MM.1S (cell line): ENCODE data around the gene MROH7.

Experiments
- EZH2 ChIP-seq: fragments of 300-600 bp; sonication (generic); optimal IDR thresholded peaks from 2 replicates; pipeline ENCODE3; 2017; ENCODE audit warnings: low read depth, mild to moderate bottlenecking, antibody characterized with exemption, low read length, mixed read lengths
- TF ChIP-seq, protein P1 (sequence below): fragments of 300-600 bp; sonication (generic); IDR thresholded peaks from 2 replicates; pipeline ENCODE4 v1.5.1; 2016; ENCODE audit warnings: antibody characterized with exemption, low read length, mixed read lengths

DNA sequence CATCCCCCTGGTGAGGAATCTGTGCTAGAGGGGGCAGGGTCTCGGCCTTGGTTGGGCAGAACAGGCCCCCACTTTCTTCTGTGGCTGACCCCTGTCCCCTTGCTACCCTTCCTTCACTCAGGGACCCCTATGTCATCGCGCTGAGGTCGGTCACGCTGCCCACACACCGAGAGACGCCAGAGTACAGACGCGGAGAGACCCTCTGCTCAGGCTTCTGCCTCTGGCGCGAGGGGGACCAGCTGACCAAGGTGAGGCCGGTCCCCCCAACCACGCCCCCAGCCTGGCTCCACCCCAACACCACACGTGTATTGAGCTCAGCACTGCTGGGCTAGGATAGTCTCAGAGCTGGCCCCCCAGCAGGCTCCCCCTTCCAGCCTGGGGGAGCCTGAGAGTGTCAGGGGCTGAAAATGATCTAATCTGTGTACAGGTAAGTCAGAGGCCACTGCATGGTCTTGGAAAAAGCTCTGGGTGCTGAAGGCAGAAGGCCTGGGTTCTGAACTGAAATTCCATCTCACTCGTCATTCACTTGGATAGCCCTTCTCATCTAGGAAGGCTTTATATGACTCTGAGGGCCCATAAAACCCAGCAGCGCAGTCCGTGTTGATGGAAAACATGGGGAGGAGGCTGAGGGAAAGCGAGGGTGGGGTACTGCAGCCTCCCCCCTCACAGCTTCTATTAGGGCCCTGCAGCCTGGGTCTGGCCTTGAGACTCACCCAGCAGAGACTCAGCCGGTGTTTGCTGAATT lies 33.6 kb upstream of the MROH7 start:
- TF ChIP-seq, protein P1, sequence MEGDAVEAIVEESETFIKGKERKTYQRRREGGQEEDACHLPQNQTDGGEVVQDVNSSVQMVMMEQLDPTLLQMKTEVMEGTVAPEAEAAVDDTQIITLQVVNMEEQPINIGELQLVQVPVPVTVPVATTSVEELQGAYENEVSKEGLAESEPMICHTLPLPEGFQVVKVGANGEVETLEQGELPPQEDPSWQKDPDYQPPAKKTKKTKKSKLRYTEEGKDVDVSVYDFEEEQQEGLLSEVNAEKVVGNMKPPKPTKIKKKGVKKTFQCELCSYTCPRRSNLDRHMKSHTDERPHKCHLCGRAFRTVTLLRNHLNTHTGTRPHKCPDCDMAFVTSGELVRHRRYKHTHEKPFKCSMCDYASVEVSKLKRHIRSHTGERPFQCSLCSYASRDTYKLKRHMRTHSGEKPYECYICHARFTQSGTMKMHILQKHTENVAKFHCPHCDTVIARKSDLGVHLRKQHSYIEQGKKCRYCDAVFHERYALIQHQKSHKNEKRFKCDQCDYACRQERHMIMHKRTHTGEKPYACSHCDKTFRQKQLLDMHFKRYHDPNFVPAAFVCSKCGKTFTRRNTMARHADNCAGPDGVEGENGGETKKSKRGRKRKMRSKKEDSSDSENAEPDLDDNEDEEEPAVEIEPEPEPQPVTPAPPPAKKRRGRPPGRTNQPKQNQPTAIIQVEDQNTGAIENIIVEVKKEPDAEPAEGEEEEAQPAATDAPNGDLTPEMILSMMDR: no peak
- TF ChIP-seq EZH2: no peak
